ENCODE measurements around the gene TBC1D22B.
A peak's percentile ranks its signal among the peaks of the same experiment; 100 is the strongest.

Gene TBC1D22B

GRCh38 chr6:37257634-37258404 is at the start of gene TBC1D22B, which contains the start of gene TMEM217:
Gene TBC1D22B (plus strand): TSS chr6:37257772. CDS start chr6:37257918, 146 bp downstream.
Gene TMEM217 (minus strand): TSS chr6:37258144. CDS start chr6:37219030, 39,114 bp downstream.
- DNase-seq: peak; percentile 97

- DNase-seq: peak; percentile 91
These were observed 49.6 kb upstream of the TBC1D22B start for GRCh38 chr6:37207903-37208456.

- DNase-seq: no peak
These were observed 48.8 kb upstream of the TBC1D22B start for GRCh38 chr6:37208793-37209192.

GRCh38 chr6:37209461-37210205 is 47.9 kb upstream of the TBC1D22B start:
- DNase-seq: peak; percentile 36

- DNase-seq: peak; percentile 86
These were observed 47.1 kb upstream of the TBC1D22B start for GRCh38 chr6:37210313-37210968.

- DNase-seq: no peak
These were observed 45.3 kb upstream of the TBC1D22B start for GRCh38 chr6:37212268-37212667.

GRCh38 chr6:37218061-37218460 is 39.5 kb upstream of the TBC1D22B start:
- no peak for DNase-seq

GRCh38 chr6:37218511-37218910 is 39.1 kb upstream of the TBC1D22B start:
- no peak for DNase-seq

GRCh38 chr6:37221585-37222124 is 35.9 kb upstream of the TBC1D22B start:
- DNase-seq: no peak

- DNase-seq: peak; percentile 70
These were observed 35.2 kb upstream of the TBC1D22B start for GRCh38 chr6:37222125-37222967.

GRCh38 chr6:37222992-37223391 is 34.6 kb upstream of the TBC1D22B start:
- no peak for DNase-seq

- no peak for DNase-seq
These were observed 32.0 kb upstream of the TBC1D22B start for GRCh38 chr6:37225350-37226169.

- no peak for DNase-seq
These were observed 27.5 kb upstream of the TBC1D22B start for GRCh38 chr6:37230104-37230503.

- no peak for DNase-seq
These were observed 25.0 kb upstream of the TBC1D22B start for GRCh38 chr6:37232430-37233017.

GRCh38 chr6:37233541-37233940 is 24.0 kb upstream of the TBC1D22B start:
- no peak for DNase-seq

GRCh38 chr6:37236921-37237320 is 20.7 kb upstream of the TBC1D22B start:
- no peak for DNase-seq

- no peak for DNase-seq
These were observed 19.8 kb upstream of the TBC1D22B start for GRCh38 chr6:37237789-37238188.

GRCh38 chr6:37238381-37238780 is 19.2 kb upstream of the TBC1D22B start:
- DNase-seq: no peak

- DNase-seq: no peak
These were observed 18.0 kb upstream of the TBC1D22B start for GRCh38 chr6:37239526-37239925.

GRCh38 chr6:37239950-37240713 is 17.4 kb upstream of the TBC1D22B start:
- peak; percentile 88 for DNase-seq
